Gastrocnemius medialis (tissue), 4 donors: Measurements from ENCODE around the gene MORF4L2. TPM values are rescaled to one million over a fixed set of nuclear protein-coding genes. Genes with fewer than 3 reads are reported as not detected.

Experiments used
- ATAC-seq, 2 donors: fragments of 150-250 bp; one replicate each; pipeline ENCODE4 v1.9.1; 2016
- DNase-seq, 2 donors: peaks; one replicate each; pipeline ENCODE4 v3.0.0-alpha.2; 2019
- H3K27ac ChIP-seq, 4 donors: fragments of 200-600 bp; sonication (generic); 1 replicate in 1 of 4; 2 replicates in 3 of 4; pipeline ENCODE4 v1.5.1; 2016 to 2018; ENCODE audit warnings: mild to moderate bottlenecking in 2 of 4, moderate library complexity in 1 of 4
- H3K27me3 ChIP-seq, 3 donors: fragments of 200-600 bp; sonication (generic) in 2 of 3; 1 replicate in 1 of 3; 2 replicates in 2 of 3; pipeline versions ENCODE4 v1.5.1 to v1.6.0; 2016 to 2019; ENCODE audit warnings: mild to moderate bottlenecking in 1 of 3, moderate library complexity in 1 of 3
- H3K36me3 ChIP-seq, 2 donors: fragments of 200-600 bp; sonication (generic) in 1 of 2; one replicate each; pipeline ENCODE4 v1.5.1; 2017 to 2018
- H3K4me1 ChIP-seq, 2 donors: fragments of 200-600 bp; sonication (generic) in 1 of 2; one replicate each; pipeline ENCODE4 v1.5.1; 2016 to 2017; ENCODE audit warnings: mild to moderate bottlenecking in 2 of 2
- H3K4me3 ChIP-seq, 4 donors: fragments of 200-600 bp; sonication (generic) in 3 of 4; 1 replicate in 1 of 4; 2 replicates in 3 of 4; pipeline ENCODE4 v1.5.1; 2016 to 2019; ENCODE audit warnings: mild to moderate bottlenecking in 2 of 4
- H3K9me3 ChIP-seq, 3 donors: fragments of 200-600 bp; sonication (generic) in 2 of 3; 1 replicate in 1 of 3; 2 replicates in 2 of 3; pipeline ENCODE4 v1.5.1; 2016 to 2019
- POLR2A ChIP-seq, 2 donors: fragments of 450-650 bp; IDR thresholded peaks; one replicate each; pipeline ENCODE4 v1.6.1; 2017; ENCODE audit warnings: antibody characterized with exemption in 2 of 2, mild to moderate bottlenecking in 2 of 2, moderate library complexity in 2 of 2
- in situ Hi-C, 4 donors: fragments of 200-750 bp; cut with MboI; loops; one replicate each; pipeline versions ENCODE4 v1.15.0 to v1.8.0; 2017; ENCODE audit warnings: low sequenced_read_pairs in 4 of 4
- intact Hi-C: fragments of 100-400 bp; cut with DNase I; formaldehyde crosslinking; loops from one replicate; pipeline ENCODE4 v1.15.1; 2023; ENCODE audit warnings: low total_unique reads
- total RNA-seq, 4 donors: library from RNA; depleted of rRNA; stranded (reverse); fragments of >200 nt; gene quantifications; one replicate each; pipeline versions ENCODE4 v1.1.0 to v1.2.3, GENCODE V29; 2016
- TF ChIP-seq, protein P1 (sequence below), 5 experiments: fragments of 450-650 bp in 3 of 5; fragments of 200-600 bp in 2 of 5; sonication (generic) in 2 of 5; IDR thresholded peaks in 4 of 5; conservative IDR thresholded peaks in 1 of 5; 1 replicate in 4 of 5; 2 replicates in 1 of 5; pipeline ENCODE4 v1.5.1; 2016 to 2019; ENCODE audit warnings: antibody characterized with exemption in 5 of 5, mild to moderate bottlenecking in 3 of 5, moderate library complexity in 3 of 5

The MORF4L2 gene
- total RNA-seq, 4 donors from 2014 or later: 190 to 317 (median 213) TPM

DNA sequence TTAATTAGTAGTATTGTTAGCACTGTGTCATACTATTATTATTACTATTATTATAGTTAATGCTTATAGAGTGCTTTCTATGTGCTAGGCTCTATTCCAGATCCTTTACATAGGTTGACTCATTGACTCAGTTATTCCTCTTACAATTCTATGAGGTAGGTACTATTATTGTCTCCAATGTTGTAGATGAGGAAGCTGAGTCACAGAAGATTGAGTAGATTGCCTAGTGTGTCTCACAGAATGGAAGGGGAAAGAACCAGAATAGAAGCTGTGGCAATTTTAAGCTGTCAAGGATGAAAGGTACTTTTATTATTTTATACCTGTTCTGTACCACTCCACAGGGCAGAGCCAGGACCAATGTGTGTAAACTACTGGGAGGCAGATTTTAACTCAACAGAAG, 59.6 kb downstream of the MORF4L2 start:
- H3K27ac ChIP-seq: peak overlapping the region in 3 of 4 donors; percentile 79 to 95 (median 91)
- no peak for TF ChIP-seq POLR2A (IDR thresholded peaks at IDR 0.05)
- TF ChIP-seq, protein P1, sequence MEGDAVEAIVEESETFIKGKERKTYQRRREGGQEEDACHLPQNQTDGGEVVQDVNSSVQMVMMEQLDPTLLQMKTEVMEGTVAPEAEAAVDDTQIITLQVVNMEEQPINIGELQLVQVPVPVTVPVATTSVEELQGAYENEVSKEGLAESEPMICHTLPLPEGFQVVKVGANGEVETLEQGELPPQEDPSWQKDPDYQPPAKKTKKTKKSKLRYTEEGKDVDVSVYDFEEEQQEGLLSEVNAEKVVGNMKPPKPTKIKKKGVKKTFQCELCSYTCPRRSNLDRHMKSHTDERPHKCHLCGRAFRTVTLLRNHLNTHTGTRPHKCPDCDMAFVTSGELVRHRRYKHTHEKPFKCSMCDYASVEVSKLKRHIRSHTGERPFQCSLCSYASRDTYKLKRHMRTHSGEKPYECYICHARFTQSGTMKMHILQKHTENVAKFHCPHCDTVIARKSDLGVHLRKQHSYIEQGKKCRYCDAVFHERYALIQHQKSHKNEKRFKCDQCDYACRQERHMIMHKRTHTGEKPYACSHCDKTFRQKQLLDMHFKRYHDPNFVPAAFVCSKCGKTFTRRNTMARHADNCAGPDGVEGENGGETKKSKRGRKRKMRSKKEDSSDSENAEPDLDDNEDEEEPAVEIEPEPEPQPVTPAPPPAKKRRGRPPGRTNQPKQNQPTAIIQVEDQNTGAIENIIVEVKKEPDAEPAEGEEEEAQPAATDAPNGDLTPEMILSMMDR (IDR thresholded peaks at IDR 0.05 in 4 of 5, conservative IDR thresholded peaks at IDR 0.05 in 1 of 5): no peak
- in situ Hi-C loops: no loop called here

More for the DNA sequence above, 59.6 kb downstream of the MORF4L2 start:
- intact Hi-C loops: loop anchor here (5.0 kb wide), 1 partner anchor 530 kb away; the partner anchor contains the start of gene SLC25A53
- no peak for ATAC-seq
- H3K36me3 ChIP-seq: no peaks in the 10 kb centered on the region
- no peaks in the 10 kb centered on the region for H3K9me3 ChIP-seq
- H3K4me3 ChIP-seq: no peak overlapping the region
- peaks cover 5 to 10% of the 10 kb centered on the region in 2 donors for H3K4me1 ChIP-seq
- H3K27me3 ChIP-seq: no peaks in the 10 kb centered on the region
- no peak for DNase-seq

Other genes starting within 250 kb of the MORF4L2 start
- not detected for gene RAB40A, start 167.2 kb downstream of the MORF4L2 start, total RNA-seq
- 10 to 100 TPM; 21.1 to 30.5 (median 28.2) TPM for gene TCEAL4, start 101.2 kb downstream of the MORF4L2 start, total RNA-seq
- 1 to 10 TPM; 5.0 to 9.2 (median 7.1) TPM for gene TCEAL3, start 78.7 kb downstream of the MORF4L2 start, total RNA-seq
- gene TCEAL1, start 57.7 kb downstream of the MORF4L2 start, total RNA-seq: 10 to 100 TPM; 35.7 to 54.6 (median 46.5) TPM
- gene TMEM31, start 24.2 kb upstream of the MORF4L2 start, total RNA-seq: not detected
- 1 to 10 TPM in 2 of 4 donors, not detected in 2; 1.2 to 2.2 TPM for gene PLP1, start 90.1 kb upstream of the MORF4L2 start, total RNA-seq
- gene RAB9B, start 145.6 kb upstream of the MORF4L2 start, total RNA-seq: 1 to 10 TPM; 1.8 to 5.7 (median 4.7) TPM